HG02938 (cell line): ENCODE data around the gene ZFPL1.
"Not testable (repeated sequence)": the region's sequence is repeated elsewhere in the genome, so short reads cannot be mapped to it uniquely, and the experiment has no call there.

Experiments
- ATAC-seq: cut with Tn5 transposase; IDR thresholded peaks from one replicate; pipeline ENCODE4 v1.9.1; 2021; ENCODE audit warnings: mild to moderate bottlenecking, moderate library complexity; ENCODE audit not compliant: unreplicated experiment

Gene ZFPL1

DNA sequence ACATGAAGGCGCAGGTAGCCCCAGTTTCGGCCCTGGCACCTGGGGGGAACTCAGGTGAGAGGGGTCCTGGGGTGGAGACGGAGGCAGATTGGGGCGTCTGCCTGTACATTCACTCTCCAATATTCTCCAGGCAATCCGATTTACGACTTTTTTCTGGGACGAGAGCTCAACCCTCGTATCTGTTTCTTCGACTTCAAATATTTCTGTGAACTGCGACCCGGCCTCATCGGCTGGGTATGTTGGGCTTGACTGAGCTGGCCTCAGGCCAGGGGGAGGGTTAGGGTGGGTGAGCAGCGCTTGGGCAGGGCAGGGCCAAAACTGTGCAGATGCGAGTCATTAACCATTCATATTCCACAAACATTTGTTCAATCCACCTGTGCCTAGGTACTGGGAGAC, 29.3 kb downstream of the ZFPL1 start:
- ATAC-seq, result no peak

DNA sequence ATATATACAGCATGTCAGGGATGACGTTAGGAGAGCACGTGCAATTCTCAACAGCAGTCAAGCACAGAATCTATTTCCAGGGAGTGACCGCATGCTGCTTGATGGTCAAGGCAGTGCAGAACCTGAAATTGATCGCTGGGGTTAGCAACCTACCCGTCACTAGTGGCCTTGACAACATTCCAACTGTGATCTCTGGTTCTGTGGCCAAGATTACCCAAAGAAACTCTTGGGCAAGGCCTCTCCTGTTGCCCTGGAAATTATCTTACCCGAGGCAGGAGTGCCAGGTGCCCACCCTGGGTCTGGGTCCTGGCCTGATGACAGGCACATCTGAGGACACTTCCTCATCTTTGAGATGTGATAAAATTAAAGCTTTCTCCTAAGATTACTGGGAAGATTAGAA, 29.8 kb downstream of the ZFPL1 start:
- no peak for ATAC-seq

DNA sequence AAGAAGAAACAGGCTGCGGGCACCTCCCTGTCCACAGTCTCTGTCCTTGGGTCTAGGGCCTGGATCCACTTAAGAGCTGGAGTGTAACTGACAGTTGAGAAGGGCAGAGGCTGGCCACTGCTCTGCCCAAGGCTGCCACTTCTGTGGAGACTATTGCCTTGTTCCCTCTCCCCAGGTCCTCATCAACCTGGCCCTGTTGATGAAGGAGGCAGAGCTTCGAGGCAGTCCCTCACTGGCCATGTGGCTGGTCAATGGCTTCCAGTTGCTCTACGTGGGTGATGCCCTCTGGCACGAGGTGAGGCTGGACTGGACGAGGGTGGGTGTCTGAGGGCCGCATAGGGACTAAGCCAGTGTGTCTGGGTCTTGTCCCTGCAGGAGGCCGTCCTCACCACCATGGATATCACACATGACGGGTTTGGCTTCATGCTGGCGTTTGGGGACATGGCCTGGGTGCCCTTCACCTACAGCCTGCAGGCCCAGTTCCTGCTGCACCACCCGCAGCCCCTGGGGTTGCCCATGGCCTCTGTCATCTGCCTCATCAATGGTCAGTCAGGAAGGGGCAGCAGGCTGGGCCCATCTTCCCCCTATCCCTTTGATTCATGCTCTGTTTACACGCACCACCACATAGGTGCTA, 30.6 kb downstream of the ZFPL1 start:
- ATAC-seq, result no peak

DNA sequence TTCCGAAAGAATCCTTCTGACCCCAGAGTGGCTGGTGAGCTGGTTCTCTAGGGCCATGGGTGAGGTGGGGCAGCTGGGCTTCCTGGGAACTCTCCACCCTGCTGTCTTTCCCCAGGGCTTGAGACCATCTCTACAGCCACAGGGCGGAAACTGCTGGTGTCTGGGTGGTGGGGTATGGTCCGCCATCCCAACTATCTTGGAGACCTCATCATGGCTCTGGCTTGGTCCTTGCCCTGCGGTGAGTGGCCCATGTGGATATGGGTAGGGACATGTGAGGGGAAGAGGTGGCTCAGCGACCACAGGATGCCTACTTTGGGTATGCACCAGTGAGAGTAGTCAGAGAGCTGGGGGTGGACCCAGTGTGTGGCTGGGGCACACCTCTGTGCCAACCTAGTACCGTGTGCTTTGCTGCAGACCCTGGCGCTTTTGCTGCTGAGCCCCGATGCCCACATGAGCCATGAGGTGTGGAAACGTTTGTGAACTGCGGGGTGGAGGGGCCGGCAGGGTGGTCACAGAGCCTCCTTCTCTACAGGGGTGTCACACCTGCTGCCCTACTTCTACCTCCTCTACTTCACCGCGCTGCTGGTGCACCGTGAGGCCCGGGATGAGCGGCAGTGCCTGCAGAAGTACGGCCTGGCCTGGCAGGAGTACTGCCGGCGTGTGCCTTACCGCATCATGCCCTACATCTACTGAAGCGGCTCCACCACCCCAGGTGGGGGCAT, 31.5 kb downstream of the ZFPL1 start:
- ATAC-seq, result no peak

DNA sequence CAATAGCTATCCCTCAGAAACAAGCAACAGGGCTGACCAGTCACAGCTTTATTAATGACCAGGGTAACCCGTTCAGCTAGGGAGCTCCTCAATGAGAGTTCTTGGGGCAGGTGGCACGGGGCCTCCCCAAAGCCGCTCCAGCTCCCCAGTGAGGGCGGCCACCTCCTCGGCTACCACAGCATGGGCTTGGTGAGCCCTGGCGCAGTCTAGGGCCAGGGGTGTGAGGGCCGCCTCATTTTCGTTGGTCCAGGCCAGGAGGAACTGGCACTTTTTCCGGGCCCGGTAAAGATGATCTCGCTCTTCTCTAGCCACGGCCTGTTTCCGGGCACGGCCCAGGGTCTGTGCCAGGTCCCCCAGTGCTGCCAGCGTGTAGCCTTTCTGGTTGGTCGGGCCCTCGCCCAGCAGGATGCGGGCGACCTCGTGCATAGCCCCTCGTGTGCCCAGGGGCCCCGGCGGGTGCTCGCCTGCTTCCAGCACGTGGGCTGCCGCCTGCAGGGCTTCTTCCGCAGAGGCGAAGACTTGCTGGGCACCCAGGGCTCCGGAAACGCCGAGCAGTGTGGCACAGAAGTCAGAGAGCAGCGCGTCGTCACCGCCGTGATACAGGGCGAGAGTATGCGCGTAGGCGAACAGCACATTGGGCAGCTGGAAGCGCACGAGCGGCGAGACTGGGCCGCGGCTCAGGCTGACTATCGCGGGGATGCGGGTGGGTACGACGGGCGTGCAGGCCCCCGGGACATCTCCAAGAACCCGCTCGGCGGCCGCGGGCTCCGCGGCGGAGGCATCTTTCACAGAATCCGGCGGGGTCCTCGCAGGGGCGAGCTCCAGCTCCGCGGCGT, 32.6 kb downstream of the ZFPL1 start:
- no peak for ATAC-seq

DNA sequence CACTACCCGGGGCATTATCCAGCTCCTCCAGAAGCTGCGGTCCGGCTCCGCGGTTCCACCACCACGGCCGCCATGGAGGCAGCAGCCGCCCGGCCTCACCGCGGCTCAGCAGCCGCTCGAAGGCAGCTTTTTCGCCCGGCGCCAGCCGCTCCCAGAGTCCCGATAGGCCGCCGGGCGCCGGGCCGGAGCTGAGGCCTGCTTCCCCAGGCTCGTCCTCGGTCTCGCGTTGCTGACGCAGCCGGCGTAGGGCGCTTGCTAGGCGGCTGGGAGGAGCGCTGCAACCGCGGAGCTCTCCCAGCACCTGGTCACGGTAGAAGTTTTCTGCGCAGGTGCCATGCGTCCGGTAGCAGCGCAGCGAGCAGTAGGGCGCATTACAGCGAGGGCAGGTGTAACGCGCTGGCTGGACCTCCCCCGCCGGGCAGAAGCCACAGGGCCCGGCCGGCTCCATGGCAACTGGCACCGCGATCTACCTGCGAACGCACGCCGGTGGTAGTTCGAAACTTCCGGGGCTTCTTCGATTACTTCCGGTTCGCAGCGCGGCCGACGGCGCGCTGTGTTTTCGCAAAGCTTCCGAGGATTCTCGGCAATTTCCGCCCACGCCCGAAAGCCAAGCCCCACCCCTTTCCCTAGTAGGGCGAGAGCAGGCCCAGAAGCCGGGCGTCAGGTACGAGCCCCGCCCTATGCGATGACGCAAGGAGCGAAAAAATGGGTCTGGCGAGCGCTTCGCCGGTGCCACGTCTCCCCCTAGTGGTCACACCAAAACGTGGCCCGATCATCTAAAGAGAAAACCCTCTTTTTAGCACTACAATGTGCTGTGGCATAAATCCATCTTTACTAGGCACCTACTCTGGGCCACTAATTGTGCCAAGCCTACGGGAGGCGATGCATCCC, 33.4 kb downstream of the ZFPL1 start, which contains the start of gene ZNHIT2:
Gene ZNHIT2, minus strand, starts transcription at position 496 of the 891 bp plus-strand sequence. Its CDS starts 48 bp downstream, at position 448.
- ATAC-seq, result peak; percentile 53

DNA sequence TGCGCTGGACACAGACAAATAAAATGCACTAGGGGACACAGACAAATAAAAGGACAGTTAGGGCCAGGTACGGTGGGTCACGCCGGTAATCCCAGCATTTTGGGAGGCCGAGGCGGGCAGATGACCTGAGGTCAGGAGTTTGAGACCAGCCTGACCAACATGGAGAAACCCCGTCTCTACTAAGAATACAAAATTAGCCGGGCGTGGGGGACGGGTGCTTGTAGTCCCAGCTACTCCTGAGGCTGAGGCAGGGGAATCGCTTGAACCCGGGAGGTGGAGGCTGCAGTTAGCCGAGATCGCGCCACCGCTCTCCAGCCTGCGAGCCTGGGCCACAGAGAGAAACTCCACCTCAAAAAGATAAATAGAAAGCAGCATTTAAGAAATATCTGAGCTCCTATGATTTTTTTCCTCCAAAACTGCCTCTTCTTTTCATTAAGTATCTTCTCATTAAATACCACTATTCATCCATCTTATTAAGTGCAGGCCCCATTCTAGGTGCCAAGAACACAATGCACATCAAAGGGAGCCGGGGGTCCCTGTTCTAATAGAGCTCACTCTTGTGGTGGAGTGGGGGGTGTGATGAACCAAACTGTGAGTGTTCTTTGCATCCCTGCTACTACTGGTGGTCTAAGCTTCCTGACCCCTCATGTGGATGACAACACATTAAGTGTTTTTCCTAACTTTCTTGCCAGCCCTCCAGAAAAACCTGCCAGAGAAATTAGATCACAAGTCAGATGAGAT, 34.2 kb downstream of the ZFPL1 start:
- no peak for ATAC-seq

DNA sequence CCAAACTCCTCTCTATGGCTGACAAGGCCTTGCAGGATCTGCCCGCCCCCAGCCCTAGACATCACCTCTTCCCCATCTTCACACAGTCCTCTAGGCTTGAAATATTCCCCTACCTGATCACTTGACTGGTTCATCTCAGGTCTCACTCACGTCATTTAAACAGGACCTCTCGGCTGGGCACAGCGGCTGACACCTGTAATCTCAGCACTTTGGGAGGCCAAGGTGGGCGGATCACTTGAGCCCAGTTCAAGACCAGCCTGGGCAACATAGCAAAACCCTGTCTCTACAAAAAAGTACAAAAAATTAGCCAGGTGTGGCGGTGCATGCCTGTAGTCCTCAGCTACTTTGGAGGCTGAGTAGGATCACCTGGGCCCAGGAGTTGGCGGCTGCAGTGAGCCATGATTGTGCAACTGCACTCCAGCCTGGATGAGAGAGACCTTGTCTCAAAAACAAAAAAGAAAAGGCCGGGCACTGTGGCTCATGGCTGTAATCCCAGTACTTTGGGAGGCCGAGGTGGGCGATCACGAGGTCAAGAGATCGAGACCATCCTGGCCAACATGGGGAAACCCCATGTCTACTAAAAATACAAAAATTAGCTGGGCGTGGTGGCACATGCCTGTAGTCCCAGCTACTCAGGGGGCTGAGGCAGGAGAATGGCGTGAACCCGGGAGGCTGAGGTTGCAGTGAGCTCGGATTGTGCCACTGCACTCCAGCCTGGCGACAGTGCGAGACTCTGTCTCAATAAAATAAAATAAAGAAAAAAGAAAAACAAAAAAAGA, 35.1 kb downstream of the ZFPL1 start:
- ATAC-seq, result not testable (repeated sequence)

DNA sequence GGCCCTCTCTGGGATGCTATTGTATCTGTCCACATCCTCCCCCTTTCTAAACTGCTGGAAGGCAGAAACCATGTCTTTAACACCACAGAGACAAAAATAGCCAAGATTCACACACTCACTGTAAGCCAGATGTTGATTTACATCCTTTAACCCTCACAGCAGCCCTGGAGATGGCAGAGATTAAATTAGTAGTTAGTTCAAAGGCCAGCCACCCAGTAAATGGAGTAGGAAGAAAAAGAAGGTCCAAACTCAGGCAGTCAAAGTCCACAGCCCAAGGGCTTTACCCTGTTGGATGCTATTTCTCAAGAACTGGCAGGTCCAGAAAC, 35.6 kb downstream of the ZFPL1 start:
- no peak for ATAC-seq

DNA sequence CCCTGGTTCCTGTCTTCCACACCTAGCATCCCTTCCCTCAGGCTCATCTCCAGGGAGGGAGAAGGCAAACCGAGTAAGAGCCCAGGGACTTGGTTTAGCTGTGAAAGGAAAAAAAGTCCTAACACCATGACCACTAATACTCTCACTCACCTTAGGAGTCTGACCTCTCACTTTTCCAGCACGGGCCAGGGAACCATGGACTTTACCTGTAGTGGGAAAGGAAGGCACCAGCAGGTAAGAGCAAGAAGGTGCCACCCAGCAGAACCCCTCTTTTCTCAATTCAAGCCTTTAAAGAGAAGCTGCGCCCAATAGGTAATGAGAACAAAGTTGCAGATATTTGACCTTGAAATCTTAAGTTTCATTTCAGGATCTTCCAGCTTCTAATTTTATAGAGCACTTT, 36.8 kb downstream of the ZFPL1 start:
- no peak for ATAC-seq

DNA sequence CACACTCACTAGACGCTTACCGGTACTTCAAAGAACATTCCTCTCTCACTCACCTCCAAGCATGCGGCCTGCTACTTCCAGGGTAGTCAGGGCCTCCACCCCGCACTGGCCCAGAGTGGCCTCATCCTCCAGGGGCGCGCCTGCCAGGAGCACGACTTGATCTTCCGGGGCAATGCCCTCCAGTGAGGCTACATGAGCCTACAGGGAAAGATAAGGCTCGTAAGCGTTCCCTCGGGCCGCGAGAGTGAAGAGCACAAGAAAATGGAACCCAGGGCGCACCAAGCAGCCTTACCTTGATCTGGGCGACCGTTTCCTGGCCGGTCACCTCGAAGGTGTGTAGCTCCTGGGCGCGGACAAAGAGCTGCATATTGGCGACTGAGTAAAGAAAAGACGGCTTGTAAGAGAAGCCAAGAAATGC, 37.4 kb downstream of the ZFPL1 start:
- ATAC-seq, result no peak

DNA sequence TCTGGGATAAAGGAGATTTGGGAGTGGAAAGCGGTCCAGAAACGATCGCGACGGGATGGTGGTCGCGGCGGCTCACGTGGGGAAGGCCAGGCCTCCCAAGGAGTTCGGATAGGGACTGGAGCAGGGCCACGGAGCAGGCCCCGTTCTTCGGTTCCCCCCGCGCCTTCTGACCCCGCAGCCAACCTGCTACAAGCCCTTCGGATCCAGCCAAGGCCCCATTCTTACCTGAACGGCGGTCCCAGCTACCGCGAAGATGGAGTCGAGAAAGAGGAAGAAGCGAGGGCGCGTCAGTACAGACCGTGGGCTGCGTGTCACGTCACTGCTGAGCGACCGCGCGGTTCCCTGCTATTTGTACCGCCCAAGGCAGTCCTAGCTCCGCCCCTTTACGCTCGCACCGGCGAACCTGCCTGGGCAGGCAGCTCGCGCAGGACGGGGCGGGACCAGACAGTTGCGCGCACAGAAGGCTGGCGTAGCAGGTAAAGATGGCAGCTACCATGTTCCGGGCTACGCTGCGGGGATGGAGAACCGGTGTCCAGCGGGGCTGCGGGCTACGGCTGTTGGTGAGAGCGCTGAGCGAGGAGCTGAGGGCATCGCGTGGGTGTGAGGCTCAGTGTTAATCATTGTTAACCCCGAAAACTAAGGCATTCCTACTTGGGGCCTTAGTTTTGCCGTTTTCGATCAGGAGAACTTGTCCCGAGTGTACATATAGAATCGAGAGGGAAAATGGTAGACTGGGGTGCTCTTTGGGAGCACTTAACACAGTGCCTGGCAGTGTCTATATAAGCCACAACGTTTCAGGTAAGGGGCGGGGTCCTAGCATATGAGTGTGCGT, 38.1 kb downstream of the ZFPL1 start, which contains the start of the genes FAU and MRPL49:
Gene FAU, minus strand, starts transcription at position 270 of the 832 bp plus-strand sequence. CDS start 321 bp downstream, outside the sequence.
Gene MRPL49, plus strand, starts transcription at position 457 of the 832 bp plus-strand sequence. Its CDS starts 26 bp downstream, at position 483.
- peak; percentile 48 for ATAC-seq

DNA sequence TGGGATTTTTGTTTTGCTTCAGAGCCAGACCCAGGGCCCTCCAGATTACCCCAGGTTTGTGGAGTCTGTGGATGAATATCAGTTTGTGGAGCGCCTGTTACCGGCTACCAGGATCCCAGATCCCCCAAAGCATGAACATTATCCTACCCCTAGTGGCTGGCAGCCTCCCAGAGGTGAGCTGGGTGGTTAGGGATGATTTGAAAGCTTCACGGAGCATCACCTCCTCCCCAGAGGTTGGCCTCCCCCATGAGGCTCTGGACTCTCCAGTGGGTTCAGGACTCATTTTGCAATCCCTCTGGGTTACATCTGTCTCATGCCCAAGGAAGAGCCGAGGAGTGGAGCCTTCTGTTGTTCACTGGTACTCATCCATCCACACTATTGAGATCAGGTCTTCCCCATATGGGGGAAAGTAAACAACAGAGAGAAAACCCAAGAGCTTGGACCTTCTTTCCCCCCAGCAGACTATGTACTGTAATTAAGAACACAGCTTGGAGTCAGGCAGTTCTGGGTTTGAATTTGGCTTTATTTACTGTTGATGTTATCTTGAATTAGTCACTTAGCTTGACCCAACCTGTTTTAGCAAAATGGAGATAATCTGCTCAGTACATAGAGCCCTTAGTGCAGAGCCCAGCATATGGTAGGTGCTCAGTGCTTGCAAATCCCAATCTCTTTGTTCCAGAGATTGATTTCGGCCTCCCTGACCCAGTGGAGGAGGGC, 40.6 kb downstream of the ZFPL1 start:
- no peak for ATAC-seq

DNA sequence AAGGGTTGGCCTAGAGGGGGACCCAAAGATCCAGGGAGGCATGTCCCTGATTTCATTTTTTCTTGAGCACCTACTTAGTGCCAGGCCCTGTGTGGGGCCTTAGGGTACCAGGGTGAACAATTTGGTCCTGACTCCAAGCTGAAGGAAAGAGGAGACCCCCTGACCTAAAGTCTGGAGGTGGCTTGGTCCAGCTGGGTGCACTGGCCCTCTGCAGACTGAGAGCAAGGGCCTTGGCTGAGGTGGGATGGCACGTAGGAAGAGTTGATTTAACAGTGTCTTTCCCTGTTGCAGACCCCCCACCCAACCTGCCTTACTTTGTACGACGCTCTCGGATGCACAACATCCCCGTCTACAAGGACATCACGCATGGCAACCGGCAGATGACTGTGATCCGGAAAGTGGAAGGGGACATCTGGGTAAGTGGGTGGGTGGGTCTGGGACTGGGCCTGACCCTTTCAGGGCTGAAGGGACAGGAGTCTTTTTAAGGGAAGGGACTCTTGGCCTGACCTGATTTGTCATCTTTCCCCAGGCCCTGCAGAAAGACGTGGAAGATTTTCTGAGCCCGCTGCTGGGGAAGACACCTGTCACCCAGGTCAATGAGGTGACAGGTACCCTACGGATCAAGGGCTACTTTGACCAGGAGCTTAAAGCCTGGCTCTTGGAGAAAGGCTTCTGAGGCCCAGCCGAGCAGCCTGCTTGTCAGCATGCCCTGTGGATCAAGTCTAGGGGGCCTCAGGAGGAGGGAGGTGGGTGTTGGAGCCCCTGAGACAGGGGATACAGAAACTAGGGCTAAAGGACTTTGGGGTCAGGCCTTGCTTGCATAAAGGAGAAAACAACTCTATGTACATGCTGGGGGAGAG, 41.4 kb downstream of the ZFPL1 start:
- no peak for ATAC-seq

DNA sequence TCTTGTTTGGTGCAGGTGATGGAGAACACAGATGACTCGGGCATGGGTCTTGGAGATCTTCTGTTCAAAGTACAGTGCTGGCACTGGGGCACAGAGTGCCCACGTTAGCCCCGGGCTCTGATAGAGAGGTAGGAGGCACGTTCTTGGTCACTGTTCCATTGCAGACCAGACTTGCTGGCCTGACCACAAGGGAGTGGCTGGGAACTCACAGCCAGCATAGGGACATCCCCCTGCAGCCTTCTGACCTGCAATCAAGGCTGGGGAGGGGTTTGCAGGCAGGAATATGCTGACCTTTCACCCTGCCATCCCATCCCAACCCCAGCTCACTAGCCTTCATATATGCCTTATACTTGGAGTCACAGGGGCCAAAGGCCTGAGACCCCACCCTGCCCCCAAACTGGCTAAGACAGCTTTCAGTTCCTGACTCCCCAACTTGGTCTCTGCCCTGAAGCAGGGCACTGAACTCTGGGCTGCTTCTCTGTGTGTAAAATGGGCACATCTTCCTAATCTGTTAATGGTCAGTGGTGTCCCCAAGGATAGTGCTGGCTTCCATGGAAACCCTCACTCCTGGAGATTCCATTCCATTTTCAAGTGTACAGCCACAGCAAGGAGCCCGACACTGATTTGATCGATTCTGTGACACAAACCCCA, 42.7 kb downstream of the ZFPL1 start:
- no peak for ATAC-seq
